Neuronal stem cell (in vitro differentiated cells): ENCODE results near the gene GAGE10.
"Not testable (repeated sequence)": the region's sequence is repeated elsewhere in the genome, so short reads cannot be mapped to it uniquely, and the experiment has no call there.

Experiments used
- DNase-seq: peaks from one replicate; pipeline ENCODE4 v3.0.0-alpha.2; 2013; ENCODE audit warnings: low spot score
- H2AFZ ChIP-seq: one replicate; pipeline ENCODE4 v1.6.1; 2013; ENCODE audit warnings: mild to moderate bottlenecking, low read length, inconsistent platforms
- H2AK5ac ChIP-seq: 2 replicates; pipeline ENCODE4 v1.6.1; 2013; ENCODE audit warnings: low read depth, mild to moderate bottlenecking, inconsistent platforms, low read length, moderate library complexity, mixed read lengths
- H2BK120ac ChIP-seq: 2 replicates; pipeline ENCODE4 v1.6.1; 2013; ENCODE audit warnings: low read depth, mild to moderate bottlenecking, inconsistent platforms, low read length, moderate library complexity, mixed read lengths
- H2BK12ac ChIP-seq: one replicate; pipeline ENCODE4 v1.6.1; 2013; ENCODE audit warnings: low read length, inconsistent platforms
- H2BK15ac ChIP-seq: 2 replicates; pipeline ENCODE4 v1.6.1; 2013; ENCODE audit warnings: mild to moderate bottlenecking, low read length, inconsistent platforms, mixed read lengths
- H2BK5ac ChIP-seq: one replicate; pipeline ENCODE4 v1.6.1; 2013; ENCODE audit warnings: inconsistent platforms, mild to moderate bottlenecking, low read length, moderate library complexity
- H3K14ac ChIP-seq: one replicate; pipeline ENCODE4 v1.6.1; 2013; ENCODE audit warnings: low read length, inconsistent platforms
- H3K18ac ChIP-seq: 2 replicates; pipeline ENCODE4 v1.6.1; 2013; ENCODE audit warnings: low read length, inconsistent platforms
- H3K23ac ChIP-seq: 2 replicates; pipeline ENCODE4 v1.6.1; 2013; ENCODE audit warnings: low read depth, mild to moderate bottlenecking, mixed read lengths, low read length, inconsistent platforms; ENCODE audit not compliant: poor library complexity
- H3K27ac ChIP-seq: replicated peaks from 3 replicates; pipeline ENCODE4 v1.5.1; 2013; ENCODE audit warnings: low read length, inconsistent platforms
- H3K27me3 ChIP-seq, 3 experiments: 2 replicates each; pipeline ENCODE4 v1.6.1; 2013; ENCODE audit warnings: low read length in 3 of 3, mild to moderate bottlenecking in 2 of 3, inconsistent platforms in 1 of 3, low read depth in 1 of 3, mixed read lengths in 1 of 3, moderate library complexity in 1 of 3; ENCODE audit not compliant: control insufficient read depth in 3 of 3, insufficient read depth in 3 of 3
- H3K36me3 ChIP-seq, 2 donors: replicated peaks in 1 of 2; 2 replicates each; pipeline ENCODE4 v1.6.1; 2013; ENCODE audit warnings: low read length in 2 of 2; ENCODE audit not compliant: control insufficient read depth in 2 of 2, insufficient read depth in 2 of 2
- H3K4ac ChIP-seq: 2 replicates; pipeline ENCODE4 v1.6.1; 2013; ENCODE audit warnings: inconsistent platforms, mild to moderate bottlenecking, low read length, moderate library complexity
- H3K4me1 ChIP-seq, 2 donors: 1 replicate in 1 of 2; 2 replicates in 1 of 2; pipeline ENCODE4 v1.6.1; 2013; ENCODE audit warnings: low read length in 2 of 2, low read depth in 1 of 2; ENCODE audit not compliant: control insufficient read depth in 2 of 2, insufficient read depth in 1 of 2
- H3K4me2 ChIP-seq: one replicate; pipeline ENCODE4 v1.6.1; 2013; ENCODE audit warnings: mild to moderate bottlenecking, low read length, inconsistent platforms; ENCODE audit not compliant: insufficient read depth, poor library complexity, severe bottlenecking
- H3K4me3 ChIP-seq, 2 donors: 2 replicates each; pipeline ENCODE4 v1.5.1; 2013; ENCODE audit warnings: low read length in 2 of 2, mild to moderate bottlenecking in 2 of 2, inconsistent platforms in 1 of 2, moderate library complexity in 1 of 2
- H3K79me1 ChIP-seq: one replicate; pipeline ENCODE4 v1.6.1; 2013; ENCODE audit warnings: low read depth, mild to moderate bottlenecking, inconsistent platforms, low read length, moderate library complexity
- H3K9ac ChIP-seq: one replicate; pipeline ENCODE4 v1.6.1; 2013; ENCODE audit warnings: mild to moderate bottlenecking, low read depth, low read length, inconsistent platforms; ENCODE audit not compliant: poor library complexity
- H3K9me3 ChIP-seq, 2 donors: replicated peaks in 1 of 2; 2 replicates each; pipeline versions ENCODE3 to v1.6.1; 2013; ENCODE audit warnings: low read length in 2 of 2, mild to moderate bottlenecking in 2 of 2, inconsistent platforms in 1 of 2, low read depth in 1 of 2, mixed read lengths in 1 of 2, moderate library complexity in 1 of 2; ENCODE audit not compliant: control insufficient read depth in 2 of 2, insufficient read depth in 1 of 2
- H4K8ac ChIP-seq: one replicate; pipeline ENCODE4 v1.6.1; 2013; ENCODE audit warnings: low read depth, mild to moderate bottlenecking, inconsistent platforms, low read length, moderate library complexity
- H4K91ac ChIP-seq: one replicate; pipeline ENCODE4 v1.6.1; 2013; ENCODE audit warnings: low read length, low read depth, mild to moderate bottlenecking, inconsistent platforms; ENCODE audit not compliant: poor library complexity
- WGBS, 2 donors: extraction: QIAGEN DNeasy Blood & Tissue Kit; methylation state at CpG; one replicate each; pipeline ENCODE4 v1.1.7; 2013; ENCODE audit warnings: missing lambda C conversion rate in 2 of 2, mixed read lengths in 1 of 2; ENCODE audit not compliant: insufficient read length in 2 of 2, insufficient replicate concordance in 1 of 2; ENCODE audit errors: extremely low coverage in 2 of 2; 5-methylcytosine and 5-hydroxymethylcytosine counted together

The GAGE10 gene

GRCh38 chrX:49323735-49324134, 20.3 kb downstream of the GAGE10 start:
- no CpG with 5 or more reads among the region's 7 CpGs for WGBS, 2 donors

GRCh38 chrX:49330421-49330820, 27.0 kb downstream of the GAGE10 start:
- H3K36me3 ChIP-seq, H3K9ac ChIP-seq, H4K8ac ChIP-seq, H3K23ac ChIP-seq, DNase-seq, H2BK12ac ChIP-seq, H3K9me3 ChIP-seq, H3K27ac ChIP-seq, H3K27me3 ChIP-seq, H3K79me1 ChIP-seq, H3K14ac ChIP-seq, H2AFZ ChIP-seq, H3K4ac ChIP-seq, H2BK120ac ChIP-seq, H3K4me2 ChIP-seq, H3K4me3 ChIP-seq, H2AK5ac ChIP-seq, H3K4me1 ChIP-seq, H3K18ac ChIP-seq, H4K91ac ChIP-seq, H2BK5ac ChIP-seq, H2BK15ac ChIP-seq: not testable (repeated sequence)
- WGBS, 2 donors = no CpG with 5 or more reads among the region's 11 CpGs

More at GRCh38 chrX:49323735-49324134, 20.3 kb downstream of the GAGE10 start:
- not testable (repeated sequence) for H3K79me1 ChIP-seq, H3K27me3 ChIP-seq, H2BK5ac ChIP-seq, H3K4ac ChIP-seq, H3K9me3 ChIP-seq, H2AFZ ChIP-seq, H3K4me2 ChIP-seq, H3K9ac ChIP-seq, H2BK12ac ChIP-seq, H2AK5ac ChIP-seq, H3K4me1 ChIP-seq, DNase-seq, H3K4me3 ChIP-seq, H3K36me3 ChIP-seq, H2BK15ac ChIP-seq, H3K27ac ChIP-seq, H4K91ac ChIP-seq, H3K18ac ChIP-seq, H3K23ac ChIP-seq, H3K14ac ChIP-seq, H2BK120ac ChIP-seq, H4K8ac ChIP-seq

- not testable (repeated sequence) for H3K9ac ChIP-seq, H3K36me3 ChIP-seq, H3K23ac ChIP-seq, H3K4ac ChIP-seq, H2AK5ac ChIP-seq, H2BK15ac ChIP-seq, H3K9me3 ChIP-seq, H4K91ac ChIP-seq, H2BK12ac ChIP-seq, H3K18ac ChIP-seq, H4K8ac ChIP-seq, H2BK120ac ChIP-seq, H3K79me1 ChIP-seq, DNase-seq, H2BK5ac ChIP-seq, H3K4me3 ChIP-seq, H3K27ac ChIP-seq, H3K27me3 ChIP-seq, H2AFZ ChIP-seq, H3K4me2 ChIP-seq, H3K4me1 ChIP-seq
- no CpG with 5 or more reads among the region's 16 CpGs for WGBS, 2 donors
- H3K14ac ChIP-seq = peak within 1 kb of the TSS; percentile 56
Measured at GRCh38 chrX:49331282-49331681, 27.8 kb downstream of the GAGE10 start, which contains the start of gene GAGE13. TSS of gene GAGE13 (plus strand) at chrX:49331582. CDS start at chrX:49332738, 1,156 bp downstream.

- H3K79me1 ChIP-seq, H3K36me3 ChIP-seq, H2BK12ac ChIP-seq, H2BK5ac ChIP-seq, H3K4me2 ChIP-seq, H2BK120ac ChIP-seq, H4K8ac ChIP-seq, DNase-seq, H2BK15ac ChIP-seq, H2AFZ ChIP-seq, H3K4ac ChIP-seq, H3K27ac ChIP-seq, H3K27me3 ChIP-seq, H3K9me3 ChIP-seq, H3K4me1 ChIP-seq, H3K4me3 ChIP-seq, H2AK5ac ChIP-seq, H3K23ac ChIP-seq, H3K18ac ChIP-seq, H3K9ac ChIP-seq, H4K91ac ChIP-seq: not testable (repeated sequence)
- peak overlapping the region; percentile 56 for H3K14ac ChIP-seq
- WGBS, 2 donors = no CpG with 5 or more reads among the region's 26 CpGs
Measured at GRCh38 chrX:49331841-49332240, 28.4 kb downstream of the GAGE10 start.
